Dermis lymphatic vessel endothelial cell (primary cell): Measurements from ENCODE around the gene ADNP. TPM values are rescaled to one million over a fixed set of nuclear protein-coding genes. Genes with fewer than 3 reads are reported as not detected.

Experiments used
- total RNA-seq: library from RNA; depleted of rRNA; stranded (reverse); fragments of >200 nt; gene quantifications from 2 replicates; pipeline ENCODE4 v1.2.1, GENCODE V29; 2014

ADNP gene
- 29.3 and 43.9 TPM in 2 replicates for total RNA-seq

DNA sequence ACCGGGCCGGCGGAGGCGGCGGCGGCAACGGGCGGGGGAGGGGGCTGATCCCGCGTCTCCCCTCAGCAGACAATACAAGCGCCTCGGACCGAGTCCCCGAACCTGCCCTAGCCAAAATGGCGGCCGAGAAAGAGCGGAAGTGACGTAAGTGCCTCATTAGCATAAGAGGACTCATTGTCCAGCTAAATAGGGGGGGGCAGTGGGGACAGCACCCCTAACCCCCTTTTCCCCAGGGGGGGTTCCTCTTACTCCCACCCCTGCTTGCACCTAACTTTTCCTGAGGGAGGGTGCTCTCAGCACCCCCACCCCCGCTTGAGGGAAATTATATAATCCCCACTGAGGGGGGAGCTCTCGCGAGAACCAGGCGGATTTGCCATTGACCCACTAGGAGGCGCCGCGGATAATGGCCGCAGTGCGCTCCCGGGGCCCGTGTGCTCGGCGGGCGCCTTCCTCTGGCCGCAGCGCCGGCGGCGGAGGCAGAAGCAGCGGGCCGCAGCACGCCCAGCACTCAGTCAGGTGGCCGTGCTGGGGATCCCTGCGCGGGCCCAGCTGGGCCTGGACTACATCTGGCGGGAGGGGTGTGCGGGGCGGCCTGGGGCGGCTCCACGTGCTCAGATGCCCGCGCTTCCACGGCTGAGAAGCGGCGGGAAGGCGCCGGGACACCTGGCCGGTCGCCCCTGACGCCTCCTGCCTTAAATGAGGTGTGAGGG, at the start of gene ADNP:
TSS of gene ADNP (minus strand) at position 132 of the 710 bp plus-strand sequence. CDS start 27,441 bp downstream, outside the sequence.

DNA sequence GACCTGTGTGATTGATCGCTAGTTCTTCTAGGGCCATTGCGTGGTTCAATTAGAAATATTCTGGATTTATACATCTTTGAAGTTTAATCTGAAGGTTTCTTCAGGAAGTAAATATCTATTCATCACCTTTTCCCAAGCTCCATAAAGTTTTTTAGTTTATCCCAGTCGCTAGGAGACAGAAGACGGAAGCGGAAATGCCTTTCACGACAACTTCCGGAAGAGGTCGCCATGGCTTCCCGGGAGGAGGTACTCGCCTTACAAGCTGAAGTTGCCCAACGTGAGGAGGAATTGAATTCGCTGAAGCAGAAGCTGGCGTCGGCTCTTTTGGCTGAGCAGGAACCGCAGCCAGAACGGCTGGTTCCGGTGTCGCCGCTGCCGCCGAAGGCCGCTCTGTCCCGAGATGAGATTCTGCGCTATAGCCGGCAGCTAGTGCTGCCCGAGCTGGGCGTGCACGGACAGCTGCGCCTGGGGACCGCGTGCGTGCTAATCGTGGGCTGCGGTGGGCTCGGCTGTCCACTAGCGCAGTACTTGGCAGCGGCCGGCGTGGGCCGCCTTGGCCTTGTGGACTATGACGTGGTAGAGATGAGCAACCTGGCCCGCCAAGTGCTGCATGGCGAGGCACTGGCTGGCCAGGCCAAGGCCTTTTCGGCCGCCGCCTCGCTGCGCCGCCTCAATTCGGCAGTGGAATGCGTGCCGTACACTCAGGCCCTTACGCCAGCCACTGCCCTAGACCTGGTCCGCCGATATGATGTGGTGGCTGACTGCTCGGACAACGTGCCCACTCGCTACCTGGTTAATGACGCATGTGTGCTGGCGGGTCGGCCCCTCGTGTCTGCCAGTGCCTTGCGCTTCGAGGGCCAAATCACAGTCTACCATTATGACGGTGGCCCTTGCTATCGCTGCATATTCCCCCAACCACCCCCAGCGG, 27.6 kb upstream of the ADNP start, which contains the start of gene MOCS3:
TSS of gene MOCS3 (plus strand) at position 204 of the 928 bp plus-strand sequence. CDS start at position 229, 25 bp downstream.

DNA sequence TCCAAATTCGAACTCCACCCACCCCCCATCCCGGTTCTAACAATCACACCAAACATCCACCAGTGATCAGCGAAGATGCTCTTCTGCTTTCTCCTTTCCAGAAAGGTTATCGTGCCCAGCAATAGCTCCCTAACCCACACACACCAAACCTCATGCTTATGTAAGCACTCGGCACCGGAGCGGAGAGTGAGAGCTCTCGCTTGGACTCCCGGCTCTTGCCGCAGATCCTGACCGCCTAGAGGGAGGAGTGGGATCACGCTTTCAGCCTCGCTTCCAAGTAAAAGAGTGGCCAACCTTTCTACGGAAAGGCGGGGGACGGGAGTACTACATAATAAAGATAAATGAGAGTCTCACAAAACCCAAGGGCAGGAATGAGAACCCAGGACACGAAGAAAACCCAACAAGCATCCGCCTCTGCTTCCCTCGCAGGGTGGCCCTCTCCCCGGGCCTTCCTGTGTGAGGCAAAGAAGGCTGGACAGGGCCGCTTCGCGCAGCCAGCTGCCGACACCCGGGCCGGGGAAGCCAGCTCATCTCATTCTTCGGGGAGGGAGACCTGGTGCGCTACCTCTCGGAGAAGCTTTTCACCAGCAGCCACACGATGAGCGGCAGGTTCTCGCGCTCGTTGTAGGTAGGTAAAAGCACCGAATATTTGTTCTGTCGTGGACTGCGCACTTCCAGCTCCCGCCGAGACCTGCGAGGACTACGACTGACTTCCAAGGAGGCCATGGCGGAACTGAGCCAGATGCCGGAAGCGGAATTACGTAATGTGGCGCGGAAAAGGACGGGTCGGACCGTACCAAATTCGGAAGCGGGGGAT, 26.8 kb upstream of the ADNP start, which contains the start of gene DPM1:
TSS of gene DPM1 (minus strand) at position 735 of the 817 bp plus-strand sequence. CDS start at position 726, 9 bp downstream.

Other genes with a start within 250 kb of the ADNP start
- not detected in 2 replicates for gene RIPOR3, start 239.9 kb downstream of the ADNP start, total RNA-seq
- 0.11 and 0.26 TPM in 2 replicates for gene PARD6B, start 199.9 kb downstream of the ADNP start, total RNA-seq
- 0.52 and 0.54 TPM in 2 replicates for gene BCAS4, start 136.4 kb downstream of the ADNP start, total RNA-seq
- 48.4 and 54.9 TPM in 2 replicates for gene DPM1, start 27.1 kb upstream of the ADNP start, total RNA-seq
- gene MOCS3, start 27.4 kb upstream of the ADNP start, total RNA-seq: 8.4 and 9.5 TPM in 2 replicates
- gene KCNG1, start 91.7 kb upstream of the ADNP start, total RNA-seq: 1.8 and 2.8 TPM in 2 replicates